NCI-H2196 treated with DMSO at 0.1 percent for 48 hours (cell line): ENCODE results near the gene CT45A2.
"Not testable (repeated sequence)": the region's sequence is repeated elsewhere in the genome, so short reads cannot be mapped to it uniquely, and the experiment has no call there.

Source experiments
- DNase-seq: peaks from one replicate; lab custom pipeline; 2025; ENCODE audit not compliant: unreplicated experiment; lab: John Stamatoyannopoulos, UW

The CT45A2 gene, protein sequence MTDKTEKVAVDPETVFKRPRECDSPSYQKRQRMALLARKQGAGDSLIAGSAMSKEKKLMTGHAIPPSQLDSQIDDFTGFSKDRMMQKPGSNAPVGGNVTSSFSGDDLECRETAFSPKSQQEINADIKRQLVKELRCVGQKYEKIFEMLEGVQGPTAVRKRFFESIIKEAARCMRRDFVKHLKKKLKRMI

DNA sequence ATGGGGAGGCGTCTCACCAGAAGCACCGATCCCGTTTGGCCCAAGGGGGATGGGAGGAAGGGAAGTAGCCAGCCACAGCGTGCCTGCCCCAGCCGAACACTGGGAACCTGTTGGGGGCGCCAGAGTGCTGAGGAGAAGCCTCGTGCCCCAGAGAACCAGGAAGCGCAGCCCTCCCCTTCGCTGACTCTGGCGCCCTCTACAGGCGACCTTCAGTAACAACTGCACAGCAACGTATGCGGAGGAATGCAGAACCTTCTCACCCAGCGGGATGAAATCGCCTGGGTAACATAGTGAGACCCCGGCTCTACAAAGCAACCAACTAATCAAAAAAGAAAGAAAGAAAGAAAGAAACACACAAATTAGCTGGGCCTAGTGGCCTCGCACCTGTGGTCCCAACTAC lies at the start of gene CT45A2:
Gene CT45A2 (minus strand): TSS at position 101 of the 400 bp plus-strand sequence. CDS start 3,747 bp downstream, outside the sequence.
- not testable (repeated sequence) for DNase-seq

DNA sequence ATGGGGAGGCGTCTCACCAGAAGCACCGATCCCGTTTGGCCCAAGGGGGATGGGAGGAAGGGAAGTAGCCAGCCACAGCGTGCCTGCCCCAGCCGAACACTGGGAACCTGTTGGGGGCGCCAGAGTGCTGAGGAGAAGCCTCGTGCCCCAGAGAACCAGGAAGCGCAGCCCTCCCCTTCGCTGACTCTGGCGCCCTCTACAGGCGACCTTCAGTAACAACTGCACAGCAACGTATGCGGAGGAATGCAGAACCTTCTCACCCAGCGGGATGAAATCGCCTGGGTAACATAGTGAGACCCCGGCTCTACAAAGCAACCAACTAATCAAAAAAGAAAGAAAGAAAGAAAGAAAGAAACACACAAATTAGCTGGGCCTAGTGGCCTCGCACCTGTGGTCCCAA lies 34.6 kb upstream of the CT45A2 start, which contains the start of gene CT45A8:
Gene CT45A8 (minus strand): TSS at position 101 of the 400 bp plus-strand sequence. CDS start 3,755 bp downstream, outside the sequence.
- not testable (repeated sequence) for DNase-seq

DNA sequence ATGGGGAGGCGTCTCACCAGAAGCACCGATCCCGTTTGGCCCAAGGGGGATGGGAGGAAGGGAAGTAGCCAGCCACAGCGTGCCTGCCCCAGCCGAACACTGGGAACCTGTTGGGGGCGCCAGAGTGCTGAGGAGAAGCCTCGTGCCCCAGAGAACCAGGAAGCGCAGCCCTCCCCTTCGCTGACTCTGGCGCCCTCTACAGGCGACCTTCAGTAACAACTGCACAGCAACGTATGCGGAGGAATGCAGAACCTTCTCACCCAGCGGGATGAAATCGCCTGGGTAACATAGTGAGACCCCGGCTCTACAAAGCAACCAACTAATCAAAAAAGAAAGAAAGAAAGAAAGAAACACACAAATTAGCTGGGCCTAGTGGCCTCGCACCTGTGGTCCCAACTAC lies 17.4 kb upstream of the CT45A2 start, which contains the start of gene CT45A7:
Gene CT45A7 (minus strand): TSS at position 101 of the 400 bp plus-strand sequence. CDS start 3,747 bp downstream, outside the sequence.
- not testable (repeated sequence) for DNase-seq

DNA sequence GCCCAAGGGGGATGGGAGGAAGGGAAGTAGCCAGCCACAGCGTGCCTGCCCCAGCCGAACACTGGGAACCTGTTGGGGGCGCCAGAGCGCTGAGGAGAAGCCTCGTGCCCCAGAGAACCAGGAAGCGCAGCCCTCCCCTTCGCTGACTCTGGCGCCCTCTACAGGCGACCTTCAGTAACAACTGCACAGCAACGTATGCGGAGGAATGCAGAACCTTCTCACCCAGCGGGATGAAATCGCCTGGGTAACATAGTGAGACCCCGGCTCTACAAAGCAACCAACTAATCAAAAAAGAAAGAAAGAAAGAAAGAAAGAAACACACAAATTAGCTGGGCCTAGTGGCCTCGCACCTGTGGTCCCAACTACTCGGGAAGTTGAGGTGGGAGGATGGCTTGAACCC lies 17.1 kb downstream of the CT45A2 start, which contains the start of gene CT45A6:
Gene CT45A6 (minus strand): TSS at position 101 of the 400 bp plus-strand sequence. CDS start 3,794 bp downstream, outside the sequence.
- DNase-seq = not testable (repeated sequence)

DNA sequence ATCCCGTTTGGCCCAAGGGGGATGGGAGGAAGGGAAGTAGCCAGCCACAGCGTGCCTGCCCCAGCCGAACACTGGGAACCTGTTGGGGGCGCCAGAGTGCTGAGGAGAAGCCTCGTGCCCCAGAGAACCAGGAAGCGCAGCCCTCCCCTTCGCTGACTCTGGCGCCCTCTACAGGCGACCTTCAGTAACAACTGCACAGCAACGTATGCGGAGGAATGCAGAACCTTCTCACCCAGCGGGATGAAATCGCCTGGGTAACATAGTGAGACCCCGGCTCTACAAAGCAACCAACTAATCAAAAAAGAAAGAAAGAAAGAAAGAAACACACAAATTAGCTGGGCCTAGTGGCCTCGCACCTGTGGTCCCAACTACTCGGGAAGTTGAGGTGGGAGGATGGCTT lies 34.4 kb downstream of the CT45A2 start, which contains the start of gene CT45A5:
Gene CT45A5 (minus strand): TSS at position 101 of the 400 bp plus-strand sequence. CDS start 3,774 bp downstream, outside the sequence.
- DNase-seq = not testable (repeated sequence)

DNA sequence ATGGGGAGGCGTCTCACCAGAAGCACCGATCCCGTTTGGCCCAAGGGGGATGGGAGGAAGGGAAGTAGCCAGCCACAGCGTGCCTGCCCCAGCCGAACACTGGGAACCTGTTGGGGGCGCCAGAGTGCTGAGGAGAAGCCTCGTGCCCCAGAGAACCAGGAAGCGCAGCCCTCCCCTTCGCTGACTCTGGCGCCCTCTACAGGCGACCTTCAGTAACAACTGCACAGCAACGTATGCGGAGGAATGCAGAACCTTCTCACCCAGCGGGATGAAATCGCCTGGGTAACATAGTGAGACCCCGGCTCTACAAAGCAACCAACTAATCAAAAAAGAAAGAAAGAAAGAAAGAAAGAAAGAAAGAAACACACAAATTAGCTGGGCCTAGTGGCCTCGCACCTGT lies 51.7 kb downstream of the CT45A2 start, which contains the start of gene CT45A3:
Gene CT45A3 (minus strand): TSS at position 101 of the 400 bp plus-strand sequence. CDS start 3,747 bp downstream, outside the sequence.
- not testable (repeated sequence) for DNase-seq
